Frontal cortex (tissue), 4 donors: ENCODE data around the gene TRERF1. TPM values are rescaled to one million over a fixed set of nuclear protein-coding genes. Genes with fewer than 3 reads are reported as not detected.
"Not testable (repeated sequence)": the region's sequence is repeated elsewhere in the genome, so short reads cannot be mapped to it uniquely, and the experiment has no call there.

Experiments used
- DNase-seq, 2 donors: peaks; one replicate each; pipeline ENCODE4 v3.0.0; 2012; ENCODE audit warnings: low spot score in 2 of 2
- FAIRE-seq: peaks from 2 replicates; lab custom pipeline; 2012; peaks lifted over from hg19 to GRCh38; lab: Jason Lieb, UNC
- total RNA-seq: library from RNA; depleted of rRNA; stranded (reverse); fragments of >200 nt; gene quantifications from one replicate; pipeline ENCODE4 v1.2.3, GENCODE V29; 2014
- donor health status: control.
- donor health status: control.
- donor health status: control.

The TRERF1 gene
- 2.9 TPM for total RNA-seq

- DNase-seq (peak; percentile 42 to 46), FAIRE-seq (no peak)
Observed at GRCh38 chr6:42451333-42452170, at the start of gene TRERF1. TRERF1 (minus strand) TSS chr6:42451926; CDS start chr6:42269590, 182,336 bp downstream.

- DNase-seq (no peak), FAIRE-seq (no peak)
Observed at GRCh38 chr6:42498473-42499128, 46.9 kb upstream of the TRERF1 start.

GRCh38 chr6:42493914-42494539 lies 42.3 kb upstream of the TRERF1 start:
- no peak for DNase-seq
- FAIRE-seq = no peak

GRCh38 chr6:42488129-42488528 lies 36.4 kb upstream of the TRERF1 start:
- DNase-seq = no peak
- FAIRE-seq = no peak

- FAIRE-seq (no peak), DNase-seq (no peak)
Observed at GRCh38 chr6:42484261-42484660, 32.5 kb upstream of the TRERF1 start.

GRCh38 chr6:42482174-42482573 lies 30.4 kb upstream of the TRERF1 start:
- no peak for FAIRE-seq
- DNase-seq = no peak

- no peak for DNase-seq
- no peak for FAIRE-seq
Observed at GRCh38 chr6:42471714-42472113, 20.0 kb upstream of the TRERF1 start.

GRCh38 chr6:42471142-42471541 lies 19.4 kb upstream of the TRERF1 start:
- DNase-seq = no peak
- no peak for FAIRE-seq

- FAIRE-seq = no peak
- DNase-seq = no peak
Observed at GRCh38 chr6:42468273-42468672, 16.5 kb upstream of the TRERF1 start.

- no peak for DNase-seq
- FAIRE-seq = no peak
Observed at GRCh38 chr6:42467651-42468050, 15.9 kb upstream of the TRERF1 start.

- DNase-seq, FAIRE-seq: not testable (repeated sequence)
Observed at GRCh38 chr6:42466470-42466869, 14.7 kb upstream of the TRERF1 start.

- DNase-seq = no peak
- FAIRE-seq = no peak
Observed at GRCh38 chr6:42462474-42462972, 10.8 kb upstream of the TRERF1 start.

GRCh38 chr6:42460883-42461282 lies 9.2 kb upstream of the TRERF1 start:
- DNase-seq = no peak
- FAIRE-seq = no peak

- no peak for DNase-seq
- no peak for FAIRE-seq
Observed at GRCh38 chr6:42459888-42460287, 8.2 kb upstream of the TRERF1 start.

- no peak for DNase-seq
Observed at GRCh38 chr6:42454428-42454791, 2.7 kb upstream of the TRERF1 start.

GRCh38 chr6:42453654-42454427 lies 2.1 kb upstream of the TRERF1 start:
- FAIRE-seq (no peak), DNase-seq (peak in 1 of 2 donors; percentile 41)

More at GRCh38 chr6:42454428-42454791, 2.7 kb upstream of the TRERF1 start:
- FAIRE-seq = no peak

- DNase-seq (peak; percentile 77 to 79), FAIRE-seq (no peak)
Observed at GRCh38 chr6:42453031-42453653, 1.4 kb upstream of the TRERF1 start.

- FAIRE-seq (no peak), DNase-seq (peak; percentile 49)
Observed at GRCh38 chr6:42452171-42453030, 675 bp upstream of the TRERF1 start.
